ENCODE data around the gene ROBO1.

Gene ROBO1

DNA sequence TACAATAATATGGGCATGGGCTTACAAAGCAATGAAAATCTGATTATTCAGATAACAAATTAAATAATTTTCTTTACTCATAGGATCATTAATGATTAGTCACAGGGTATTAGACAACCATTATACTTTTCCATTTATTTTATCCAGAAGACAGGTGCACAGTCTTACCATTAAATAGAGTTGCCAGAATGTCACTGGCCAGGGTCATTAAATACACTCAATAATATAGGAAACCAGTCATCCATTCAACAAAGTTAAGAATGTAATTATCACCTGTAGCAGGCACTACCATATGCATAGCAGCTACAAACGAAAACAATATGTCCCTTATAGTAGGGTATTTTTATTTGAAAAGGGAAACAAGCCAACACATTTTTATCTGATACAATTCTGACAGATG is 16.1 kb downstream of the ROBO1 start:
- H3K4me1 ChIP-seq (ENCODE audit: insufficient read depth, low read length): no peaks in the 10 kb centered on the region
- H3K9me3 ChIP-seq (ENCODE audit: insufficient read depth, low read length, severe bottlenecking): no peaks in the 10 kb centered on the region
- H2AFZ ChIP-seq (ENCODE audit: low read depth, low read length): no peak overlapping the region
- no peaks in the 10 kb centered on the region for H3K36me3 ChIP-seq (ENCODE audit: insufficient read depth, low read length)
- ATAC-seq (ENCODE audit: insufficient read depth, low read depth) (no peak), DNase-seq (no peak)
- no peak overlapping the region for H3K27ac ChIP-seq (ENCODE audit: low read length)
- H3K27me3 ChIP-seq (ENCODE audit: insufficient read depth, low read length, poor library complexity): no peaks in the 10 kb centered on the region
- no peaks in the 10 kb centered on the region for H4K20me1 ChIP-seq (ENCODE audit: insufficient read depth, low read length)
- no peak overlapping the region for H3K4me2 ChIP-seq (ENCODE audit: insufficient read depth, low read length)
- H3K9ac ChIP-seq (ENCODE audit: low read depth, low read length): no peak overlapping the region
- no peak for TF ChIP-seq EZH2 (IDR thresholded peaks at IDR 0.05; ENCODE audit: borderline replicate concordance, low read depth, low read length, severe bottlenecking)
- TF ChIP-seq, protein P1, sequence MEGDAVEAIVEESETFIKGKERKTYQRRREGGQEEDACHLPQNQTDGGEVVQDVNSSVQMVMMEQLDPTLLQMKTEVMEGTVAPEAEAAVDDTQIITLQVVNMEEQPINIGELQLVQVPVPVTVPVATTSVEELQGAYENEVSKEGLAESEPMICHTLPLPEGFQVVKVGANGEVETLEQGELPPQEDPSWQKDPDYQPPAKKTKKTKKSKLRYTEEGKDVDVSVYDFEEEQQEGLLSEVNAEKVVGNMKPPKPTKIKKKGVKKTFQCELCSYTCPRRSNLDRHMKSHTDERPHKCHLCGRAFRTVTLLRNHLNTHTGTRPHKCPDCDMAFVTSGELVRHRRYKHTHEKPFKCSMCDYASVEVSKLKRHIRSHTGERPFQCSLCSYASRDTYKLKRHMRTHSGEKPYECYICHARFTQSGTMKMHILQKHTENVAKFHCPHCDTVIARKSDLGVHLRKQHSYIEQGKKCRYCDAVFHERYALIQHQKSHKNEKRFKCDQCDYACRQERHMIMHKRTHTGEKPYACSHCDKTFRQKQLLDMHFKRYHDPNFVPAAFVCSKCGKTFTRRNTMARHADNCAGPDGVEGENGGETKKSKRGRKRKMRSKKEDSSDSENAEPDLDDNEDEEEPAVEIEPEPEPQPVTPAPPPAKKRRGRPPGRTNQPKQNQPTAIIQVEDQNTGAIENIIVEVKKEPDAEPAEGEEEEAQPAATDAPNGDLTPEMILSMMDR (IDR thresholded peaks at IDR 0.05; ENCODE audit: borderline replicate concordance, extremely low read depth, low read length, poor library complexity, severe bottlenecking): no peak
- no peak overlapping the region for H3K4me3 ChIP-seq (ENCODE audit: low read depth in 1 of 2, low read length in 2 of 2)
- no peaks in the 10 kb centered on the region for H3K79me2 ChIP-seq (ENCODE audit: insufficient read depth, low read length)

DNA sequence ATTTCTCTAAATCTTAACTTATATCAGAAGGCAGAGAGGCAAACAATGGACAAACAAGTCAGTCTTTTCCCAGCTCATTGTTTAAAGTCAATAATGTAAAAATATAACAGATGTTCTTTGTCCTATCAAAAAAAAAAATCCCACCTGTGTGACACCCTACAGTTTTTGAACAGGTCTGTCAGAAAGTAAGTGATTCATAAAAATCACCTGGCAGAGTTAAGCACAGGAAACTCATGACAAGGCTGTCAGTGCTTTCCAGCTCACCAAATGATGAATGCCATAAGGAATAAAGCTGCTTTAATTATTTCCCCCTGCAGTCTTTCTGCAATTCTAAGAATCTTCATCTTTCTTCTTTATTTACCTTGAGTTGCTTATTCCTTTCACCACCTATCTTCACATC is 30.3 kb downstream of the ROBO1 start:
- H3K79me2 ChIP-seq (ENCODE audit: insufficient read depth, low read length): no peaks in the 10 kb centered on the region
- H3K36me3 ChIP-seq (ENCODE audit: insufficient read depth, low read length): no peaks in the 10 kb centered on the region
- H3K4me1 ChIP-seq (ENCODE audit: insufficient read depth, low read length): no peaks in the 10 kb centered on the region
- TF ChIP-seq EZH2 (IDR thresholded peaks at IDR 0.05; ENCODE audit: borderline replicate concordance, low read depth, low read length, severe bottlenecking): no peak
- TF ChIP-seq, protein P1 (IDR thresholded peaks at IDR 0.05; ENCODE audit: borderline replicate concordance, extremely low read depth, low read length, poor library complexity, severe bottlenecking): no peak
- DNase-seq (no peak), ATAC-seq (ENCODE audit: insufficient read depth, low read depth) (no peak)
- H4K20me1 ChIP-seq (ENCODE audit: insufficient read depth, low read length): no peaks in the 10 kb centered on the region
- H3K27ac ChIP-seq (ENCODE audit: low read length): no peak overlapping the region
- no peak overlapping the region for H3K4me3 ChIP-seq (ENCODE audit: low read depth in 1 of 2, low read length in 2 of 2)
- no peak overlapping the region for H3K9ac ChIP-seq (ENCODE audit: low read depth, low read length)
- no peak overlapping the region for H2AFZ ChIP-seq (ENCODE audit: low read depth, low read length)
- H3K27me3 ChIP-seq (ENCODE audit: insufficient read depth, low read length, poor library complexity): no peaks in the 10 kb centered on the region
- no peak overlapping the region for H3K4me2 ChIP-seq (ENCODE audit: insufficient read depth, low read length)
- no peaks in the 10 kb centered on the region for H3K9me3 ChIP-seq (ENCODE audit: insufficient read depth, low read length, severe bottlenecking)

DNA sequence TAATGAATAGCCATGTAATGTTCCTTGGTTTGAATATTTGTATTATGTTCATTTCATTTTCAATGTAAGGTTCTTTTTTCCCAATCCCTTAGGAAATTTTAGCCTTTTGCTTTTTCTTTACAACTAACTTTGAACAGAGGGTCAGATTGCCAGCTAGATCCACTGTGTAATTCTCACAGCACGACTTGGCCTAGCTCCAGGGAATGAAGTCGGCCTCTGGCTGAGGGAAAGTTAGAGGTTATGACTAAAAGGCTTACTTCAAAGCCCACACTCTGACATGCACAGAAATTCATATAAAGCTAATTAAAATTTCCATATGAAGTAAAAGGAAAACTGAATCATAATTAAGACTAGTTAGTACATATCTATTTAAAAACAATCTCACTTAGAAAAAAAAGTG is 38.7 kb downstream of the ROBO1 start:
- TF ChIP-seq EZH2 (IDR thresholded peaks at IDR 0.05; ENCODE audit: borderline replicate concordance, low read depth, low read length, severe bottlenecking): no peak
- TF ChIP-seq, protein P1 (IDR thresholded peaks at IDR 0.05; ENCODE audit: borderline replicate concordance, extremely low read depth, low read length, poor library complexity, severe bottlenecking): no peak
- no peak overlapping the region for H3K27ac ChIP-seq (ENCODE audit: low read length)
- ATAC-seq (ENCODE audit: insufficient read depth, low read depth) (no peak), DNase-seq (no peak)
- H3K79me2 ChIP-seq (ENCODE audit: insufficient read depth, low read length): no peaks in the 10 kb centered on the region
- H3K4me1 ChIP-seq (ENCODE audit: insufficient read depth, low read length): no peaks in the 10 kb centered on the region
- H2AFZ ChIP-seq (ENCODE audit: low read depth, low read length): no peak overlapping the region
- no peaks in the 10 kb centered on the region for H3K36me3 ChIP-seq (ENCODE audit: insufficient read depth, low read length)
- H3K4me3 ChIP-seq (ENCODE audit: low read depth in 1 of 2, low read length in 2 of 2): no peak overlapping the region
- H3K9ac ChIP-seq (ENCODE audit: low read depth, low read length): no peak overlapping the region
- no peak overlapping the region for H3K4me2 ChIP-seq (ENCODE audit: insufficient read depth, low read length)
- H3K27me3 ChIP-seq (ENCODE audit: insufficient read depth, low read length, poor library complexity): no peaks in the 10 kb centered on the region
- no peaks in the 10 kb centered on the region for H3K9me3 ChIP-seq (ENCODE audit: insufficient read depth, low read length, severe bottlenecking)
- no peaks in the 10 kb centered on the region for H4K20me1 ChIP-seq (ENCODE audit: insufficient read depth, low read length)

DNA sequence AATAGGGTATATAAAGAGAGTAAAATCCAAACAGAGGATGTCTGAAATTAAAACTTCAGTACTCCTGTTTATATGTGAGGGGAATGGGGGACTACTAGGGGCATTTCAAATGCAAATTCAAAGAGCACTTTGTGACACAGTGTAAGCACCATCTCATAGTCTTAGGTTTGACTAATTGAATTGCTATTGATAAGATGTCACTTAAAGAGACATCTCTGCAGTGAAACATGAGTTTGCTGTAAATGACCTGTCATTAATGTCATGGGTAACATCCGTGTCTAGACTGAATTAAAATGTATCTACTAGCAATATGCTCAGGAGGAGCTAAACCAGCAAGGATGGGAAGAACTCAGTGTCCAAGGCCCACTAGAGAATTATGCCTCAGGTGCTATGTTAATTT is 41.0 kb downstream of the ROBO1 start:
- no peaks in the 10 kb centered on the region for H3K9me3 ChIP-seq (ENCODE audit: insufficient read depth, low read length, severe bottlenecking)
- no peak for ATAC-seq (ENCODE audit: insufficient read depth, low read depth)
- no peak for TF ChIP-seq EZH2 (IDR thresholded peaks at IDR 0.05; ENCODE audit: borderline replicate concordance, low read depth, low read length, severe bottlenecking)
- TF ChIP-seq, protein P1 (IDR thresholded peaks at IDR 0.05; ENCODE audit: borderline replicate concordance, extremely low read depth, low read length, poor library complexity, severe bottlenecking): no peak

More for the DNA sequence above, 41.0 kb downstream of the ROBO1 start:
- H3K36me3 ChIP-seq (ENCODE audit: insufficient read depth, low read length): no peaks in the 10 kb centered on the region
- H2AFZ ChIP-seq (ENCODE audit: low read depth, low read length): no peak overlapping the region
- no peak overlapping the region for H3K9ac ChIP-seq (ENCODE audit: low read depth, low read length)
- H4K20me1 ChIP-seq (ENCODE audit: insufficient read depth, low read length): no peaks in the 10 kb centered on the region
- H3K4me3 ChIP-seq (ENCODE audit: low read depth in 1 of 2, low read length in 2 of 2): no peak overlapping the region
- no peaks in the 10 kb centered on the region for H3K27me3 ChIP-seq (ENCODE audit: insufficient read depth, low read length, poor library complexity)
- H3K4me2 ChIP-seq (ENCODE audit: insufficient read depth, low read length): no peak overlapping the region
- no peaks in the 10 kb centered on the region for H3K4me1 ChIP-seq (ENCODE audit: insufficient read depth, low read length)
- no peaks in the 10 kb centered on the region for H3K79me2 ChIP-seq (ENCODE audit: insufficient read depth, low read length)
- H3K27ac ChIP-seq (ENCODE audit: low read length): no peak overlapping the region
- no peak for DNase-seq
